ENCODE results near the gene ZNF48.

Gene ZNF48

DNA sequence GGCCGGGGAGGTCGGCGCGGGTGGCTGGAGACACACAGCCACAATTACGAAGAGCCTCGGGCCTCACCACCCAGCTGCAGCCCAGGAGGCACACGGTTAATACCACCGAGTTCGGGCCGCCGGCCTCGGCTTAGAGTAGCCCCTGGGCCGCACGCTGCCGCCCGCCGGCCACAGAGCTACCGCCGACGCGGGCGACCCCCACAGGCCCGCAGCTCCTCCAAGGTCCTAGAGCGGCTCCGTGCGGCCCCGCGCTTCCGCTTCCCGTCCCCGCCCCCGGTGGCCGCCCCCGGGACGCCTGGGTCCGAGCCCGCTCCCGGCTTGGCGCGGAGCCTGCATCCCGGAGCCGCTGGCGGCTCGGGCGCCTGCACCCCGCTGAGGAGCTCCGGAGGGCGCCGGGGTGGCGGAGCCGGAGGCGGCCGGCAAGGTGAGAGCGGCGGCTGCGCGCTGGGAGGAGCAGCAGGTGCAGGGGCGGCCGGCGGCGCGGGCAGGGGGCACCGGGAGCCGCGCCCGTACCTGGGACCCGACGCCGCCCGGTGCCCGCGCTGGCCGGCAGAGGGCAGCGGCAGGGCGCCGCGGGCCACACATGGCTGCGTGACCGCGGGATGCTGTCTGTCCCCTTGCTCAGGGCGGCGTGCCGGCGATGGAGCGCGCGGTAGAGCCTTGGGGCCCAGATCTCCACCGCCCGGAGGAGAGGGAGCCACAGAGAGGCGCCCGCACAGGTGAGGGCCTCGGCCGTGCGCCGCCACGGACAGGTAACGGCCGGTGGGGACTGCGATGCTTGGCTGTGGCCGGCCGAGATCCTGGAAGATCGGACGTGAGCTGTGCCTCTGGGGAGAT lies at the start of gene ZNF48:
ZNF48 (plus strand) TSS at position 266 of the 837 bp plus-strand sequence; CDS start at position 641, 375 bp downstream.
- peak; percentile 66 for DNase-seq

- DNase-seq: no peak
These were observed 48.9 kb upstream of the ZNF48 start for GRCh38 chr16:30346286-30346685.

GRCh38 chr16:30348113-30348512 lies 47.1 kb upstream of the ZNF48 start:
- DNase-seq: no peak

GRCh38 chr16:30348929-30349328 lies 46.3 kb upstream of the ZNF48 start:
- no peak for DNase-seq

- DNase-seq: no peak
These were observed 45.5 kb upstream of the ZNF48 start for GRCh38 chr16:30349675-30350074.

- DNase-seq: peak; percentile 80
These were observed 44.9 kb upstream of the ZNF48 start for GRCh38 chr16:30350134-30350871.

DNA sequence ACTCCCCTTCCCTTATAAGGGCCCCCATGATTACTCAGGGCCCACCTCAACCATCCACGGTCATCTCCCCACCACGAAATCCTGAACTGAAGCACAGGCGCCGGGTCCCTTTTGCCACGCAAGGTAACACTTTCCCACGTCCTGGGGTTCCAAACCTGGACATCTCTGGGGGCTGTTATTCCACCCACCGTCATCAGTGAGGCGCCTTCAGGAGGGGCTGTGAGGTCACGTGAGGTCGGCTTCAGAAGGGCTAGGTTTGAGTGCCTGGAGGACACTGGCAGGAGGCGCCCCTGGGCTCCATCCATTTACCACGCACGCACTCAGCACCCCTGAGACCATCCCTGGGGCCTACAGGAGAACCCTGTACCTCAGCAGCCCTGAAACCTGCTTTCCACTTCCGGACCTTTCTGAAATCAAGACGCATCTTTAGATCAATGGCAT lies 44.2 kb upstream of the ZNF48 start:
- no peak for DNase-seq

DNA sequence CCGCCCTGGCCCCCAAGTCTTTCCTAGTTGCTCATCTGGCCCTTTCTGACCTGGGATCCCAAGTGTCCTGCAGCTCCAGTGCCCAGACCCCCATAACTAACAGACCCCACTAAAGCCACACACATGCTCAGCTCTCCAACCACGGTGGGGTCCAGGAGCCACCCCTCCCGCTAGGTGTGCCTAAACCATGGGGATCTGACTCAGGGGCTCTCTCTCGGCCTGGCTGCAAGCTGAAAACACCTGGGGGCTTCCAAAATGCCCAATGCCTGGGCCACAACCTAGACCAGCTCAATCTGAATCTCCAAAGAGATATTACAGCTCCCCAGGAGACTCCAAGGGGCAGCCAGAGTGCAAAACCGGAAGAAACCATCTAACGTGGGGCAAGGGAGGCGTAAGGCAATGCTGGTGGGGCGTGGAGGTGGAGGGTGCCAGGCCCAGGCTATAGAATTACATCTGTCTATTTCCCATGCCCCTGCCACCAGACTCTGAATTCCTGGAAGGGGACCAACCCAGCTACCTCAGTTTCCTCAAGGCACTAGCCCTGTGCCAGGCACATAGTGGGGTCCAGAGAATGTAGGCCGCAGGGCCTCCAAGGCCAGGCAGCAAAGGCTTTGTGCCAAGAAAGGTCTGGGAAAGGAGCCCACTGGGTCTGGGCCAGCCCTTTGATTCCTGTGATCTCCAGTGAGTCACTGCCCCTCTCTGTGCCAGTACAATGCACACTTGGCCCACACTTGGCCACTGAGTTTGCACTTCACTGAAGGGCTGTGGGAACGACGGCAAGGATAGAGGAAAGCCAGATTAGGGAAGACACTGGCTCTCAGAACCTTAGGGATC lies 43.4 kb upstream of the ZNF48 start:
- no peak for DNase-seq

GRCh38 chr16:30352488-30353401 lies 42.5 kb upstream of the ZNF48 start:
- no peak for DNase-seq

GRCh38 chr16:30353438-30354129 lies 41.6 kb upstream of the ZNF48 start:
- no peak for DNase-seq

GRCh38 chr16:30354423-30355143 lies 40.6 kb upstream of the ZNF48 start:
- DNase-seq: no peak

DNA sequence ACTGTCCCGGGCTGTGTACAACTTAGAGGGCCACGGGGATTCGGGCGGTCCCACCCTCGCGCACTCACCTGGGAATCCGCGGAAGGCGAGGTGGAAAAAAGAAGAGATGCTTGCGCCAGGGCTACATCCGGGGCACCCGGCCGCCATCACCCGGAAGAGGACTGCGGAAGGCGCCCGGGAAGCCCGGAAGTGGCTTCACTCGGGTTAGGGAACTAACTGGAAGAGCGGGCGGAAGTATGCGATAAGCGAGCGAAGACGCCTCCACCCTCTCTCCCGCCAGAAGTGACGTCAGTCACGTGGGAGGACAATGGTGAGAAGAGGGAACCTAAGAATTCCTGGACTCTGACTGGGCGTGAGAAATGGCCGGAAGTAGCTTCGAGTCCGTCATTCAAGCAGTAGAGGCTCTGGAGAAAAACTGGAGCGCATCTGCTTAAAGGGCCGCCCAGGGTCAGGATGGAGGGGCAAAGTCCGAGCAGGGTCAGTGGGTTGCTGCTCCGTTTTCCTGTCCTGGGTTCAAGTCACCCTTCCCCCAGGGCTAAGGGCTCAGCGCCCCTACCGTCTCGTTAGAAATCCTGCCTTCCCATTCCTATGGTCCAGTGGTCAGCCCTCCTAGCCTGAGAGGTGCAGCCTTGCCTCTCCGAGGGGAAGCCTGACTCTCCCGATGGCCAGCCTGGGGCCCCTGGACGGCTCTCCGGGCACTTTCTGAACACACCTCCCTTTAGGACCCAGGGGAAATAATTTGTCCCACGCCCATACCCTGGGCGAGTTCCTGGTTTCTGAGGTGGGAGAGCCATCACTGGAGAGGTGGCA lies 39.9 kb upstream of the ZNF48 start, which contains the start of gene CD2BP2:
CD2BP2 (minus strand) TSS at position 165 of the 810 bp plus-strand sequence. CDS start 627 bp downstream, outside the sequence.
- peak; percentile 96 for DNase-seq

GRCh38 chr16:30355954-30356308 lies 39.3 kb upstream of the ZNF48 start:
- no peak for DNase-seq

DNA sequence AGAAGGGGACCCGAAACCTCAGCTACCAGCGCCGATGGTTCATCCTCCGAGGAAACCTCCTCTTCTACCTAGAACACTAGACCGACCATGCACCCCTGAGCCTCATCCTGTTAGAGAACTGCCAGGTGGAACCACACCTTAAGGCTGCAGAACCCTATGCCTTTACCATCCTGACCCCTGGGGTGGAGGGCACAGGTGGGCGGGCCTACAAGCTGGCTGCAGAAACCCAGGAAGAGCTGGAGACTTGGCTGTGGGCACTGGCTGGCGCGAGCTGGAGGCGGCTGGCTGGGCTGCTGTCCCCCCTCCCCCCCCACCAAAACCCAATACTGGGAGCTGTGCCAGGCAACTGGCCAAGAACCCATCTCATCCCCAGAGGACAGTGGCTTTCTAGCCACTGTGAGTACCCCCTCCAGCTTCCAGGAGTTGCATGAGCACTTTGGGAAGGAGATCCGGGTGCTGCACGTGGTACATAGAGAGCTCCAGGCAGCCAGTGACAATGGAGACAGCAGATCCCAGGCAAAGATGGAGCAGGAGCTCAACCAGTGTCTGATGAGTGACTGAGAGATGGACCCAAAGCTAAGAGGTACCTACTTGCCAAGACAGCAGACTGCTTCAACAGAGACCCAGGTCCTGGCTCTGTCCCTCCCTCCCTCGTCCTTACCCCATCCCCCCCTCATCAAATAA lies 38.7 kb upstream of the ZNF48 start:
- DNase-seq: no peak

GRCh38 chr16:30357085-30357714 lies 38.0 kb upstream of the ZNF48 start:
- DNase-seq: no peak

DNA sequence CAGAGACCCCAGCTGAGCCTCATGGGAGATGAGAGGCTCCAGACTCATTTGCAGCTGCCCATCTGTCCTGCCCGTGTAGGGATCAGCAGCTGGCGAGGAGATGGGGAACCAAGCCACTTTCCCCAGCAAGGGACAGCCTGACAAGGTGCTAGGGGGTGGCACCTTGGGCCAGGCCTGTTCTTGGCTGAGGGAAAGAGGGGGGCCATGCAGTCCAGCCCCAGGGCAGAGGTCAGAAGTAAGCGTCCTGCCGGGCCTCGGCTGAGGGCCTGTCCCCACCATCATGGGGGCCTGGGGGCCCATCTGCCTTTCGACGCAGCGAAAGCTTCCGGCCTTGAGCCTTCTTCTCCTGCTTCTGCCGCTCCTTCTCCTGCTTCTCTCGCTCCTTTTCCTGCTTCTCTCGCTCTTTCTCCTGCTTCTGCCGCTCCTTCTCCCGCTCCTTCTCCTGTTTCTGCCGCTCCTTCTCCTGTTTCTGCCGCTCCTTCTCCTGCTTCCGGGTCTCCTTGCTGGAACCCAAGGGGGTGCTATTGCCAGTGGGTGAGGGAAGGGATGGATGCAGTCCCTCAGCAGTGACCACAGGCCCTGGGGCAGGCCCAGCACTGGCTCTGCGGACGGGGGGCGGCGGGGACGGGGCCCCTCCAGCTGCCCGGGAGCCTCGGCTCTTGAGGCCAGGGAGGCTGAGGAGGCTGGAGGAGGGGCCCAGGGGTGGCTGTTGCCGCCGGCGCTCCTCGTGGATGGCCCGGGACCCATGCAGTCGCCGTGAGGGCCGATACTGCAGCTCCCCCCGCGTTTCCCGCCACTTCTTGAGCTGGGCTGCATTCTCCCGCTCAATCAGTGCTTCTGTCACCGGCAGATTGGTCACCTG lies 37.3 kb upstream of the ZNF48 start:
- no peak for DNase-seq

- no peak for DNase-seq
These were observed 36.7 kb upstream of the ZNF48 start for GRCh38 chr16:30358577-30358936.
